IMR-90 (cell line): ENCODE data around the gene SARM1. TPM values are rescaled to one million over a fixed set of nuclear protein-coding genes. Genes with fewer than 3 reads are reported as not detected.

Experiments used
- ATAC-seq: fragments of 200-7000 bp; cut with Tn5 transposase; 2 replicates; pipeline ENCODE4 v1.9.1; 2020; ENCODE audit warnings: low read depth, mild to moderate bottlenecking, moderate library complexity
- BruUV-seq: library from RNA; stranded (reverse); fragments of 400-500 nt; replicated peaks from 2 replicates; lab custom pipeline; 2021; lab: Mats Ljungman, UMichigan
- CTCF ChIA-PET: fragments of 300-600 bp; formaldehyde crosslinking; extraction: SDS; loops from one replicate; lab custom pipeline; 2021; ENCODE audit warnings: antibody characterized with exemption; lab: Yijun Ruan, JAX
- POLR2A ChIA-PET: fragments of 300-600 bp; sonication (Branson Sonifier 250); formaldehyde crosslinking; loops from one replicate; lab custom pipeline; 2022; ENCODE audit warnings: antibody characterized with exemption; ENCODE audit not compliant: unreplicated experiment; lab: Charles Lee
- DNase-seq: peaks from one replicate; pipeline ENCODE4 v3.0.0; 2013
- H2AFZ ChIP-seq: replicated peaks from 2 replicates; pipeline ENCODE3; 2013; ENCODE audit warnings: low read length, mild to moderate bottlenecking; ENCODE audit not compliant: poor library complexity
- H2AK5ac ChIP-seq: 2 replicates; pipeline ENCODE4 v1.6.1; 2013; ENCODE audit warnings: low read depth, low read length, inconsistent platforms
- H2AK9ac ChIP-seq: replicated peaks from 2 replicates; pipeline ENCODE3; 2013; ENCODE audit warnings: mild to moderate bottlenecking, low read depth, low read length, moderate library complexity; ENCODE audit not compliant: poor library complexity
- H2BK120ac ChIP-seq: 2 replicates; pipeline ENCODE4 v1.6.1; 2013; ENCODE audit warnings: low read depth, low read length, inconsistent platforms
- H2BK15ac ChIP-seq: 3 replicates; pipeline ENCODE4 v1.6.1; 2013; ENCODE audit warnings: low read depth, low read length, inconsistent platforms
- H2BK20ac ChIP-seq: 2 replicates; pipeline ENCODE4 v1.6.1; 2013; ENCODE audit warnings: low read depth, mild to moderate bottlenecking, inconsistent platforms, low read length, moderate library complexity
- H2BK5ac ChIP-seq: 2 replicates; pipeline ENCODE4 v1.6.1; 2013; ENCODE audit warnings: mild to moderate bottlenecking, low read depth, low read length, inconsistent platforms; ENCODE audit not compliant: poor library complexity, severe bottlenecking
- H3K14ac ChIP-seq: replicated peaks from 2 replicates; pipeline ENCODE4 v1.6.1; 2013; ENCODE audit warnings: low read depth, low read length, inconsistent platforms
- H3K18ac ChIP-seq: 2 replicates; pipeline ENCODE4 v1.6.1; 2013; ENCODE audit warnings: low read depth, low read length, control low read depth
- H3K23ac ChIP-seq: 2 replicates; pipeline ENCODE4 v1.6.1; 2013; ENCODE audit warnings: low read depth, low read length, inconsistent platforms
- H3K27ac ChIP-seq: 2 replicates; pipeline ENCODE4 v1.5.1; 2013; ENCODE audit warnings: mild to moderate bottlenecking, control low read depth, low read length; ENCODE audit not compliant: insufficient read depth
- H3K27me3 ChIP-seq: 2 replicates; pipeline ENCODE4 v1.6.1; 2013; ENCODE audit warnings: low read length; ENCODE audit not compliant: control insufficient read depth, insufficient read depth
- H3K36me3 ChIP-seq: 2 replicates; pipeline ENCODE4 v1.6.1; 2013; ENCODE audit warnings: low read length, mixed read lengths; ENCODE audit not compliant: control insufficient read depth, insufficient read depth
- H3K4ac ChIP-seq: 2 replicates; pipeline ENCODE4 v1.6.1; 2013; ENCODE audit warnings: low read depth, low read length, inconsistent platforms
- H3K4me1 ChIP-seq: 2 replicates; pipeline ENCODE4 v1.6.1; 2013; ENCODE audit warnings: low read length, mixed read lengths; ENCODE audit not compliant: control insufficient read depth, insufficient read depth
- H3K4me2 ChIP-seq: 2 replicates; pipeline ENCODE4 v1.6.1; 2013; ENCODE audit warnings: low read depth, mild to moderate bottlenecking, control low read depth, low read length, moderate library complexity
- H3K4me3 ChIP-seq: 2 replicates; pipeline ENCODE4 v1.5.1; 2013; ENCODE audit warnings: low read depth, mild to moderate bottlenecking, control low read depth, low read length, moderate library complexity; ENCODE audit not compliant: insufficient read depth
- H3K56ac ChIP-seq: 2 replicates; pipeline ENCODE4 v1.6.1; 2013; ENCODE audit warnings: low read length, inconsistent platforms; ENCODE audit not compliant: insufficient read depth; ENCODE audit errors: extremely low read depth
- H3K79me1 ChIP-seq, 2 experiments: 2 replicates each; pipeline ENCODE4 v1.6.1; 2013; ENCODE audit warnings: low read length in 2 of 2, inconsistent platforms in 1 of 2, low read depth in 1 of 2
- H3K9ac ChIP-seq: 2 replicates; pipeline ENCODE4 v1.6.1; 2013; ENCODE audit warnings: low read depth, low read length, control low read depth
- H3K9me1 ChIP-seq: 2 replicates; pipeline ENCODE4 v1.6.1; 2013; ENCODE audit warnings: low read length, inconsistent platforms; ENCODE audit not compliant: insufficient read depth
- H3K9me3 ChIP-seq: 2 replicates; pipeline ENCODE4 v1.6.1; 2013; ENCODE audit warnings: low read length; ENCODE audit not compliant: control insufficient read depth, insufficient read depth
- H4K20me1 ChIP-seq: 2 replicates; pipeline ENCODE4 v1.6.1; 2013; ENCODE audit warnings: low read length, inconsistent platforms; ENCODE audit not compliant: insufficient read depth
- H4K5ac ChIP-seq: 2 replicates; pipeline ENCODE4 v1.6.1; 2013; ENCODE audit warnings: mild to moderate bottlenecking, low read depth, low read length, control low read depth
- H4K8ac ChIP-seq, 2 experiments: 2 replicates each; pipeline ENCODE4 v1.6.1; 2013; ENCODE audit warnings: low read depth in 2 of 2, low read length in 2 of 2, control low read depth in 1 of 2, inconsistent platforms in 1 of 2
- H4K91ac ChIP-seq: 2 replicates; pipeline ENCODE4 v1.6.1; 2013; ENCODE audit warnings: low read depth, low read length, inconsistent platforms; ENCODE audit not compliant: insufficient read depth
- BHLHE40 ChIP-seq: fragments of 150-350 bp; IDR thresholded peaks from 2 replicates; pipeline ENCODE4 v1.6.1; 2016; ENCODE audit warnings: mild to moderate bottlenecking, low read depth, low read length
- CEBPB ChIP-seq: IDR thresholded peaks from 2 replicates; pipeline ENCODE4 v1.6.1; 2012; ENCODE audit warnings: low read depth, low read length, improper control_type of control experiment
- CHD1 ChIP-seq: IDR thresholded peaks from 2 replicates; pipeline ENCODE4 v1.6.1; 2012; ENCODE audit warnings: low read depth, low read length, improper control_type of control experiment
- FOS ChIP-seq: fragments of 150-350 bp; IDR thresholded peaks from 2 replicates; pipeline ENCODE4 v1.6.1; 2016; ENCODE audit warnings: low read depth, low read length
- MAFK ChIP-seq: IDR thresholded peaks from 2 replicates; pipeline ENCODE4 v1.6.1; 2012; ENCODE audit warnings: low read depth, low read length, improper control_type of control experiment
- MAZ ChIP-seq: IDR thresholded peaks from 2 replicates; pipeline ENCODE4 v1.6.1; 2012; ENCODE audit warnings: low read depth, mild to moderate bottlenecking, low read length, improper control_type of control experiment, moderate library complexity, borderline replicate concordance
- MXI1 ChIP-seq: IDR thresholded peaks from 2 replicates; pipeline ENCODE4 v1.6.1; 2012; ENCODE audit warnings: low read depth, mild to moderate bottlenecking, low read length, moderate library complexity, borderline replicate concordance
- NFE2L2 ChIP-seq: fragments of 150-350 bp; IDR thresholded peaks from 2 replicates; pipeline ENCODE4 v1.6.1; 2016; ENCODE audit warnings: low read depth, mild to moderate bottlenecking, low read length
- POLR2A ChIP-seq: IDR thresholded peaks from 2 replicates; pipeline ENCODE4 v1.6.1; 2012; ENCODE audit warnings: mild to moderate bottlenecking, low read depth, low read length
- RAD21 ChIP-seq: IDR thresholded peaks from 2 replicates; pipeline ENCODE4 v1.6.1; 2012; ENCODE audit warnings: low read length, improper control_type of control experiment
- RCOR1 ChIP-seq: IDR thresholded peaks from 2 replicates; pipeline ENCODE4 v1.6.1; 2012; ENCODE audit warnings: mild to moderate bottlenecking, low read length, improper control_type of control experiment; ENCODE audit not compliant: insufficient replicate concordance
- RFX5 ChIP-seq: IDR thresholded peaks from 2 replicates; pipeline ENCODE4 v1.8.0; 2012; ENCODE audit warnings: low read depth, mild to moderate bottlenecking, low read length, moderate library complexity
- SMC3 ChIP-seq: fragments of 150-350 bp; IDR thresholded peaks from 2 replicates; pipeline ENCODE4 v1.6.1; 2016; ENCODE audit warnings: low read depth, mild to moderate bottlenecking, antibody characterized with exemption, low read length, moderate library complexity
- WGBS, 2 experiments: methylation state at CpG; one replicate each; pipeline versions ENCODE4 v1.1.5 to v1.1.7; 2013; ENCODE audit warnings: missing lambda C conversion rate in 2 of 2; ENCODE audit not compliant: insufficient read length in 1 of 2; ENCODE audit errors: extremely low coverage in 2 of 2; 5-methylcytosine and 5-hydroxymethylcytosine counted together
- dilution Hi-C: fragments of 300-500 bp; cut with HindIII; formaldehyde crosslinking; loops from one replicate; pipeline ENCODE4 v1.14.3; 2018; ENCODE audit warnings: low sequenced_read_pairs; ENCODE audit not compliant: unreplicated experiment
- in situ Hi-C: fragments of 300-500 bp; cut with MboI; formaldehyde crosslinking; loops from 3 replicates; pipeline ENCODE4 v1.14.3; 2019; ENCODE audit warnings: low sequenced_read_pairs, inconsistent platforms, mixed read lengths
- intact Hi-C: fragments of 100-400 bp; cut with micrococcal nuclease; formaldehyde crosslinking; loops from 2 replicates; pipeline ENCODE4 v1.10.0; 2022
- polyA plus RNA-seq, 3 experiments: library from polyadenylated mRNA; depleted of rRNA; stranded (reverse); fragments of >200 nt; gene quantifications; 2 replicates each; pipeline ENCODE4 v1.2.3, GENCODE V29; 2012; ENCODE audit warnings: low replicate concordance in 1 of 3
- total RNA-seq: library from RNA; depleted of rRNA; stranded (reverse); fragments of >200 nt; gene quantifications from 2 replicates; pipeline ENCODE4 v1.2.3, GENCODE V29; 2012
- TF ChIP-seq, protein P1 (sequence below): fragments of 150-350 bp; IDR thresholded peaks from 2 replicates; pipeline ENCODE4 v1.6.1; 2016; ENCODE audit warnings: low read depth, mild to moderate bottlenecking, low read length, moderate library complexity, borderline replicate concordance
- TF ChIP-seq, protein P2 (sequence below): conservative IDR thresholded peaks from 2 replicates; pipeline ENCODE4 v1.5.1; 2012; ENCODE audit warnings: mild to moderate bottlenecking, low read depth, low read length, improper control_type of control experiment
- TF ChIP-seq, protein P3 (sequence below): fragments of 150-350 bp; IDR thresholded peaks from 2 replicates; pipeline ENCODE4 v1.6.1; 2017; ENCODE audit warnings: mild to moderate bottlenecking, antibody characterized with exemption, low read length, low read depth

SARM1 gene
- total and polyA plus RNA-seq, 2 of the 4 experiments (the other 2 are of a cell fraction): 3.4 to 11.4 TPM

DNA sequence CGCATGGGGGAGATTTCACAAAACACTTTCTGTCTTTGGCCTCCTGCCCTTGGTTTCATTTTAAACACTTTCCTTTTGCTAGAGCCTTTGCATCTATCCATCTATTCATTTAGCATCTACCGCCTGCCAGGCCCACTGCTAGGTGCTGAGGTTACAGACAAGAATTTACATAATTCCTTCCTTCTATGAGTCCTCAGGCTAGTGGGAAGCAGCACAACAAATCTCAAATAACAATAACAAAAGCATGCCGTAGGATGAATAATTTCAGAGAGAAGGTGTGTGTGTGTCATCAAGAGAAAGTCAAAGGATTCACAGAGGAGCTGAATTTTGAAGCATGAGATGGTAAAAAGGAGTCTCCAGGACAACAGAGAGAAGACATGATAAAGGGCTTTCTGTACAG, 40.6 kb downstream of the SARM1 start:
- Histone ChIP-seq H4K91ac (no peak overlapping the region), H3K9me3 (no peaks in the 10 kb centered on the region), H3K9ac (no peak overlapping the region), H3K36me3 (no peaks in the 10 kb centered on the region), H2AFZ (no peak overlapping the region), H2AK5ac (no peak overlapping the region), H2BK120ac (no peak overlapping the region), H4K8ac (no peak overlapping the region), H3K4me1 (no peaks in the 10 kb centered on the region), H3K23ac (no peak overlapping the region), H3K27me3 (peaks cover 33% of the 10 kb centered on the region), H3K4ac (no peak overlapping the region), H3K14ac (no peak overlapping the region), H2BK15ac (no peak overlapping the region), H3K4me3 (no peak overlapping the region), H3K56ac (no peak overlapping the region), H3K4me2 (no peak overlapping the region), H2BK5ac (no peak overlapping the region), H4K5ac (no peak overlapping the region), H3K9me1 (no peaks in the 10 kb centered on the region), H2AK9ac (no peak overlapping the region), H2BK20ac (no peak overlapping the region), H4K20me1 (no peaks in the 10 kb centered on the region), H3K79me1 (no peaks in the 10 kb centered on the region), H3K18ac (no peak overlapping the region), H3K27ac (no peak overlapping the region)
- TF ChIP-seq MAFK (no peak), NFE2L2 (no peak), POLR2A (no peak), MXI1 (no peak), CHD1 (no peak), RFX5 (no peak), BHLHE40 (no peak), FOS (no peak), MAZ (no peak), RAD21 (no peak), CEBPB (no peak), SMC3 (no peak), RCOR1 (no peak)
- TF ChIP-seq, protein P1, sequence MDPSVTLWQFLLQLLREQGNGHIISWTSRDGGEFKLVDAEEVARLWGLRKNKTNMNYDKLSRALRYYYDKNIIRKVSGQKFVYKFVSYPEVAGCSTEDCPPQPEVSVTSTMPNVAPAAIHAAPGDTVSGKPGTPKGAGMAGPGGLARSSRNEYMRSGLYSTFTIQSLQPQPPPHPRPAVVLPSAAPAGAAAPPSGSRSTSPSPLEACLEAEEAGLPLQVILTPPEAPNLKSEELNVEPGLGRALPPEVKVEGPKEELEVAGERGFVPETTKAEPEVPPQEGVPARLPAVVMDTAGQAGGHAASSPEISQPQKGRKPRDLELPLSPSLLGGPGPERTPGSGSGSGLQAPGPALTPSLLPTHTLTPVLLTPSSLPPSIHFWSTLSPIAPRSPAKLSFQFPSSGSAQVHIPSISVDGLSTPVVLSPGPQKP: no peak
- TF ChIP-seq, protein P2, sequence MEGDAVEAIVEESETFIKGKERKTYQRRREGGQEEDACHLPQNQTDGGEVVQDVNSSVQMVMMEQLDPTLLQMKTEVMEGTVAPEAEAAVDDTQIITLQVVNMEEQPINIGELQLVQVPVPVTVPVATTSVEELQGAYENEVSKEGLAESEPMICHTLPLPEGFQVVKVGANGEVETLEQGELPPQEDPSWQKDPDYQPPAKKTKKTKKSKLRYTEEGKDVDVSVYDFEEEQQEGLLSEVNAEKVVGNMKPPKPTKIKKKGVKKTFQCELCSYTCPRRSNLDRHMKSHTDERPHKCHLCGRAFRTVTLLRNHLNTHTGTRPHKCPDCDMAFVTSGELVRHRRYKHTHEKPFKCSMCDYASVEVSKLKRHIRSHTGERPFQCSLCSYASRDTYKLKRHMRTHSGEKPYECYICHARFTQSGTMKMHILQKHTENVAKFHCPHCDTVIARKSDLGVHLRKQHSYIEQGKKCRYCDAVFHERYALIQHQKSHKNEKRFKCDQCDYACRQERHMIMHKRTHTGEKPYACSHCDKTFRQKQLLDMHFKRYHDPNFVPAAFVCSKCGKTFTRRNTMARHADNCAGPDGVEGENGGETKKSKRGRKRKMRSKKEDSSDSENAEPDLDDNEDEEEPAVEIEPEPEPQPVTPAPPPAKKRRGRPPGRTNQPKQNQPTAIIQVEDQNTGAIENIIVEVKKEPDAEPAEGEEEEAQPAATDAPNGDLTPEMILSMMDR: no peak
- TF ChIP-seq, protein P3, sequence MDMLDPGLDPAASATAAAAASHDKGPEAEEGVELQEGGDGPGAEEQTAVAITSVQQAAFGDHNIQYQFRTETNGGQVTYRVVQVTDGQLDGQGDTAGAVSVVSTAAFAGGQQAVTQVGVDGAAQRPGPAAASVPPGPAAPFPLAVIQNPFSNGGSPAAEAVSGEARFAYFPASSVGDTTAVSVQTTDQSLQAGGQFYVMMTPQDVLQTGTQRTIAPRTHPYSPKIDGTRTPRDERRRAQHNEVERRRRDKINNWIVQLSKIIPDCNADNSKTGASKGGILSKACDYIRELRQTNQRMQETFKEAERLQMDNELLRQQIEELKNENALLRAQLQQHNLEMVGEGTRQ: no peak
- intact Hi-C loops (no loop called here), dilution Hi-C loops (no loop called here), in situ Hi-C loops (no loop called here)
- no peak for DNase-seq
- WGBS, 2 experiments: no CpG with 5 or more reads among the region's 3 CpGs
- ATAC-seq: no peak
- ChIA-PET POLR2A (no interaction called here), CTCF (no interaction called here)
- BruUV-seq: no TSS peak
